ENCODE measurements around the gene USP36. TPM values are rescaled to one million over a fixed set of nuclear protein-coding genes. Genes with fewer than 3 reads are reported as not detected.

Gene USP36
- polyA plus RNA-seq, 3 donors: 4.4 to 30.0 (median 6.1) TPM

DNA sequence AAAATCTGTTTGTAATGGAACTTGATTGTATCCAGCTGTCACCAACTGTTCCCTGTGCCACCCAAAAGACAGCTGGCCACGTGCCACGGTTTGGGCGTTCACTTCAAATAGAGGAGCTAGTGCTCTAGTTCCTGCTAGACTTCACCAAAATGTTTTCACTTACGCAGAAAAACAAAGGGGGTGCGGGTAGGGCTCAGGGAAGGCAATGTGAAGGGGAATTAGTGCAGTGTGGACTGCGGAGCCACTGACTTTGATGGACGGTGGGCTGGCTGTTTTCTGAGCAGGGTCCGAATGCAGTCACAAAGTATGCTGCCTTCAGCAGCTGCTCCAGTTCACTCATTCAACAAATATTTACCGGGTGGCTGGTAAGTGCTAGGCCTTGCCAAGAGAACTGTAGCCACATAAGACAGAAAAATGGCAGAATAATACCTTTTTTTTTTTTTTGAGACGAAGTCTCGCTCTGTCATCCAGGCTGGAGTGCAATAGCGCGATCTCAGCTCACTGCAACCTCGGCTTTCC lies 50.9 kb downstream of the USP36 start:
- peak overlapping the region; percentile 5 to 6 for H3K4me3 Mint-ChIP-seq
- Histone ChIP-seq H3K9ac (ENCODE audit: insufficient read depth, low read length, poor library complexity, severe bottlenecking) (no peak overlapping the region), H3K36me3 (replicated peaks in 1 of 2; ENCODE audit: control insufficient read depth in 1 of 2, insufficient read depth in 2 of 2, low read length in 2 of 2) (peaks cover 11 to 23% of the 10 kb centered on the region in 2 donors), H3K4me3 (replicated peaks in 1 of 3; ENCODE audit: low read depth in 2 of 3, low read length in 3 of 3) (no peak overlapping the region), H3K27ac (ENCODE audit: low read depth in 1 of 2, low read length in 2 of 2) (peak overlapping the region; percentile 17 to 40), H3K4me1 (ENCODE audit: control insufficient read depth in 1 of 2, insufficient read depth in 2 of 2, low read length in 2 of 2) (peaks cover 11 to 24% of the 10 kb centered on the region in 2 donors), H4K20me1 (ENCODE audit: insufficient read depth, low read length) (no peaks in the 10 kb centered on the region), H3K27me3 (ENCODE audit: control insufficient read depth in 2 of 2, insufficient read depth in 2 of 2, low read length in 2 of 2) (no peaks in the 10 kb centered on the region), H3K9me3 (replicated peaks in 1 of 2; ENCODE audit: control insufficient read depth in 1 of 2, insufficient read depth in 1 of 2, low read length in 2 of 2) (no peaks in the 10 kb centered on the region), H3K79me2 (ENCODE audit: insufficient read depth, low read length) (no peaks in the 10 kb centered on the region), H3K4me2 (replicated peaks; ENCODE audit: extremely low read depth, low read length, poor library complexity, severe bottlenecking) (peak overlapping the region; percentile 40), H2AFZ (ENCODE audit: insufficient read depth, low read depth, low read length, poor library complexity, severe bottlenecking) (no peak overlapping the region)
- WGBS (ENCODE audit: insufficient coverage): 97% methylated on average over 5 of the region's 14 CpGs
- peaks cover 22 to 26% of the 10 kb centered on the region in 2 donors for H3K36me3 Mint-ChIP-seq
- intact Hi-C loops (cut with micrococcal nuclease): loop anchor here in 1 of 2 donors (5.0 kb wide), 1 partner anchor 33 kb away; no protein-coding TSS in a partner anchor
- no peak for TF ChIP-seq CTCF (IDR thresholded peaks at IDR 0.05)
- no peaks in the 10 kb centered on the region for H3K9me3 Mint-ChIP-seq
- H3K27me3 Mint-ChIP-seq (ENCODE audit: low read depth in 3 of 3): peaks cover 0 to 2% (median 0%) of the 10 kb centered on the region in 3 donors
- H3K4me1 Mint-ChIP-seq: peaks cover 26% of the 10 kb centered on the region
- peak overlapping the region; percentile 27 to 83 (median 52) for H3K27ac Mint-ChIP-seq
- no peak for DNase-seq

DNA sequence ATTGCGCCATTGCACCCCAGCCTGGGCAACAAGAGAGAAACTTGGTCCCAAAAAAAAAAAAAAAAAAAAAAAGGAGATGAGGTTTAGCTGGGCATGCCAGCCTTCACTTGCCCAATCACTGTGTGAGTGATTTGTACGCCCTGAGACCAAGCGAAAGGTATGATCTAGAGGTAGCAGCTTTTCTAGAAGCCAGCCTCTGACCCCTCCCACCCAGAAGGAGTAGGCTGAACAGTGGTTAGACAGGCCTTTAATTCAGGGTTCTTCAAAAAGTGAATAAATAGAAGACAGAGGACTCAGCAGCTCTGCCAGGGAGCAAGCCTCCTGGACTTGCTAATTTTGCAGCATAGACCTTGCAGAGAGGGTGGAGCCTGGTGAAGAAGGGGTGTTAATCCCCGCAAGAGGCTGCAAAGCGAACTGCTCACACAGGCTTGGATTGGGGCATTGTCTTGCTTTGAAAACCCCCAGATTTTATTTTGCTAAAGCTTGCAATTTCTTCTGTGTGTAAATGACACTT lies 51.4 kb downstream of the USP36 start:
- Histone ChIP-seq H3K4me2 (replicated peaks; ENCODE audit: extremely low read depth, low read length, poor library complexity, severe bottlenecking) (peak overlapping the region; percentile 40), H3K4me3 (replicated peaks in 1 of 3; ENCODE audit: low read depth in 2 of 3, low read length in 3 of 3) (no peak overlapping the region), H3K27me3 (ENCODE audit: control insufficient read depth in 2 of 2, insufficient read depth in 2 of 2, low read length in 2 of 2) (no peaks in the 10 kb centered on the region), H3K27ac (ENCODE audit: low read depth in 1 of 2, low read length in 2 of 2) (peak overlapping the region in 1 of 2 donors; percentile 40), H3K36me3 (replicated peaks in 1 of 2; ENCODE audit: control insufficient read depth in 1 of 2, insufficient read depth in 2 of 2, low read length in 2 of 2) (peaks cover 9 to 19% of the 10 kb centered on the region in 2 donors), H3K79me2 (ENCODE audit: insufficient read depth, low read length) (no peaks in the 10 kb centered on the region), H3K9ac (ENCODE audit: insufficient read depth, low read length, poor library complexity, severe bottlenecking) (no peak overlapping the region), H2AFZ (ENCODE audit: insufficient read depth, low read depth, low read length, poor library complexity, severe bottlenecking) (no peak overlapping the region), H3K4me1 (ENCODE audit: control insufficient read depth in 1 of 2, insufficient read depth in 2 of 2, low read length in 2 of 2) (peaks cover 11 to 24% of the 10 kb centered on the region in 2 donors), H4K20me1 (ENCODE audit: insufficient read depth, low read length) (no peaks in the 10 kb centered on the region), H3K9me3 (replicated peaks in 1 of 2; ENCODE audit: control insufficient read depth in 1 of 2, insufficient read depth in 1 of 2, low read length in 2 of 2) (no peaks in the 10 kb centered on the region)
- TF ChIP-seq CTCF (IDR thresholded peaks at IDR 0.05): no peak
- Mint-ChIP-seq H3K4me3 (peak overlapping the region in 1 of 2 donors; percentile 6), H3K9me3 (no peaks in the 10 kb centered on the region), H3K4me1 (peaks cover 26% of the 10 kb centered on the region), H3K27me3 (ENCODE audit: low read depth in 3 of 3) (peaks cover 0 to 2% (median 0%) of the 10 kb centered on the region in 3 donors), H3K27ac (peak overlapping the region in 2 of 7 donors; percentile 51 to 52), H3K36me3 (peaks cover 19 to 20% of the 10 kb centered on the region in 2 donors)
- intact Hi-C loops (cut with micrococcal nuclease): loop anchor here in 1 of 2 donors (5.0 kb wide), 1 partner anchor 33 kb away; no protein-coding TSS in a partner anchor
- no peak for DNase-seq
- WGBS (ENCODE audit: insufficient coverage): 83% methylated on average over 1 of the region's 5 CpGs

Data from CD14-positive monocyte (primary cell).